HG03439 (cell line): Measurements from ENCODE around the gene TLE3.

Experiments
- ATAC-seq: cut with Tn5 transposase; IDR thresholded peaks from one replicate; pipeline ENCODE4 v1.9.1; 2021; ENCODE audit warnings: mild to moderate bottlenecking, moderate library complexity; ENCODE audit not compliant: unreplicated experiment

The TLE3 gene

GRCh38 chr15:70064441-70064840 is 33.3 kb downstream of the TLE3 start:
- ATAC-seq, result no peak

GRCh38 chr15:70063980-70064379 is 33.7 kb downstream of the TLE3 start:
- ATAC-seq, result no peak

DNA sequence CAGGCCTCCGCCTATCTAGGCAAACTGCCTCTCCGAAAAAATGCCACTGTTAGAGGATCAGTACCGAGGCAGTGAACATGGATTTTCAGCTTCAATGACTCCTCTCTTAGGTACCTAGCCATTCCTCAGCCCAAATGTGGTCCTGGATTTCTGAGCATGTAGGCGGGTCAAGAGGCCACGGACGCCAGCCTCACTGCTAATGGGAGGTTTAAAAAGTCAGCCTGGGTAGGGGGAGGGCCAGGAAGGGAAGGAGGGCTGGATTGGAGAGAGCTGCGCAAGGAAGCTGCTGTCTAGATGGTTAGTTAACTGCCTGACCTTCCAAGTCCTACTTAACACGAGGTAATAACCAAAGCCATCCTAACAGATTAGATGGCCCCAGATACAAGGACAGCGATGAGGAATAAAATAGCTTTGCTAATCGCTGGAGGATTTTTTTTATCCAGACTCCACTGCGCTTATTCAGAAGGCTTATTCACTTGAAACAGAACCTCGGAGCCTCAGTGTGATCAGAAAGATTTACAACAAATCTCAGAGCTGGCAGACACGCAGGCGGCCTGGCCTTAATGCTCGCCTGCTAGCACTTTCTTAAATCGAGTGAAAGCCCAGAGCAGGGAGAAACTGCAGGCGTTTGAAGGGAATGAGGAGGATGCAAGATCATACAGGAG is 34.3 kb downstream of the TLE3 start:
- no peak for ATAC-seq

GRCh38 chr15:70062321-70062956 is 35.3 kb downstream of the TLE3 start:
- no peak for ATAC-seq

DNA sequence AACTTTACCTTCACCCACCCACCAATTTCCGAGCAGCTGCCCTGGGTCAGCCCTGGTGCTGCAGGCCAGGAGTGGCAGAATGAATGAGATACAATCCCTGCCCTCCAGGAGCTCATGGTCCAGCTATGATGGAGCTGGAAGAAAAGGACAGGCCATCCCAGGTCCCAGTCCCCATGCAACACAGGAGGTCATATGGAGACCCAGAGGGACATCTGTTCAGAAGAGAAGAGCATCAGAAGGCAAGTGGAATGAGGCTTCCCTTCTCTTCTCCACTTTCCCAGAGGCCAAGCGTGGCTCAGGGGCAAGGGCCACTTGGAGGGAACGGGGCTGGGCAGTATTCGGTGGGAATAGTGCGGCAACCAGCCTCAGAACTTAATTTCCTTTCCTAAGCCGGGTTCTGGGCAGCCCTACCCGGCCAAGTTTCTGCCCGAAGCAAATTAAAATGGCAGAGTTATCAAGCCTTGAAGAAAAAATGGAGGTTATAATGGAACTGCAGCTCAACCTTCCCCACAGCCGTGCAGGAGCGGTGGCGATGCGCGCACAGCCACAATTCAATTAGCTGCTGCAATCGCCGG is 35.9 kb downstream of the TLE3 start:
- no peak for ATAC-seq

DNA sequence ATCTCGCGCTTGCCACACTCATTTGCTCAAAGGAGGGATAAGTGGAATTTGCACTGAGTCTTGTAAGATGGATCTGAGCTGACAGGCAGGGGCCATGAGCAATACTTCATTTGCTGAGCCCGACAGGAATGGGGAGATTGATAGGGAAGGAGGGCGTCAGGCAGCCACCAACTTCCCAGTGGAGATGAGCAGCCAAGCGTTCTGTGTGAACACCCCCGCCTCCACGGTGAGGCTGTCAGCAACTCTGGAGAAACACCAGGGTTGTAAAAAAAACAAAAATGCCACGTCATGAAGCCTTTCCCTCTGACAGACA is 36.8 kb downstream of the TLE3 start:
- no peak for ATAC-seq

DNA sequence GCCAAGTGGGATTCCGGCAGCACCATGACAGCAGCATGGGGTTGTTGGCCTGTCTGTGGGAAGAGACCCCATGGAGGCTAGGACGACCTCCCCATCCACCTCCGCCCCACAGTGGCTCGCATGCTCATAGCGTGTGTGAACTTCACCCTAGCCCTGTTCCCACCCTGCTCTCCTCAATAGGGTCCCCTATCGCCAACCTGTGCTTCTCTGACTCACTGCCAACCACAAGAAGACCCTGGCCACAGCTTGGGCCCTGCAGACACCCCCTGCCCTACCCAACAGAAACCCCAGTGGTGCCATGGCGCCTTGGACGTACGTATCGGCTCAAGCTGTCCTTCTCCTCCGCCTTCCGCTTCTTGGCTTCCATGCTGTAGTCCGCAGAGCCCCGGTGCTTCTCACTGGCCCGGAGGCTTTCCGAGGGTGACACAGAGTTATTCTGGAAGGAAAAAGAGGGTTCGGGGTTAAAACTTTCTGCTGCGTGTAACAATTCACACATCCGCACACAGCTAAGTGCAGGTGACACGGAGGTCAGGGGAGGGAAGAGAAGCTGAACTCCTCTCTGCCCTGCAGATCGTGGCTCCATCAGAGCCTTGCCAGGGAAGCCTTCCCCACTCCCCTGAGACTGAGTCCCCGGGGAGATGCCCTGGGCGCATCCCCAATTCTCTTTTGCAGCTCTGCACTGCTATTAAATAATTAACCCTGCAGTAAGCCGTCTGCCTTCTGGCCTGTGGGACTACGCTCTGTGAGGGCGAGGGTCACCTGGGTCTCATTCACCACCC is 37.3 kb downstream of the TLE3 start:
- no peak for ATAC-seq

DNA sequence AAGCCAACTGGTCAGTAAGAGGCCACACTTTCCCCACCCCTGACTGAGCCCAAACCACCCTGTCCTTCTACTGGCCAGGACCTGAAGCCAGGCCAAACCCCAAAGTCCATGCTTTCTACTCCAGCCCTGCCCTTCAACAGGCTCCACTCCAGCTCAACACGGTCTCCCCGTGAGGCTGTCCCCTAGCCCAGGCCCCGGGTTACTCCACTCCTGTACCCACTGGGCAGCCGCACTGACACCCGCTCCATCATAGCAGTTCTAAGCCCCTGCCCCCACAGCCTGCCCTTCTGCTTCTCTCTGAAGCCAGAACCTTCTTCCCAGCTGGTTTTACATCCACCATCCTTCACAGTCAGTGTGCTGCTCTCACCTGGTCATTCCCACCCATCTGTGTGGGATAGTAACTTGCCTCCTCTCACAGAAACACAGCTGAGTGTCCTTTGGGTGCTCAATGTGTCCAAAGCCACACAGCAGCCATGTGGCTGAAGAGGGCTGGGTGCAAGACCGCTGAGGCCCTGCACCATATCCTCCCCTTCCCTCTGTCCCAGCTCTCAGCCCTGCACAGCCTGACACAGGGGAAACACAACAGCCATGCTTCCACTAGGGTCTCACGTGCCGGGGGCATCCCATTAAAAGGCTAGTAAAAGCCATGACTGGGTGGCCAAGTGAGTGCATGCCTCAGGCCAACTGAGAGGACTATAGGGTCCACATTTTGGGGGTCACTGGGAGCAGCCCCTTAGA is 38.1 kb downstream of the TLE3 start:
- no peak for ATAC-seq

DNA sequence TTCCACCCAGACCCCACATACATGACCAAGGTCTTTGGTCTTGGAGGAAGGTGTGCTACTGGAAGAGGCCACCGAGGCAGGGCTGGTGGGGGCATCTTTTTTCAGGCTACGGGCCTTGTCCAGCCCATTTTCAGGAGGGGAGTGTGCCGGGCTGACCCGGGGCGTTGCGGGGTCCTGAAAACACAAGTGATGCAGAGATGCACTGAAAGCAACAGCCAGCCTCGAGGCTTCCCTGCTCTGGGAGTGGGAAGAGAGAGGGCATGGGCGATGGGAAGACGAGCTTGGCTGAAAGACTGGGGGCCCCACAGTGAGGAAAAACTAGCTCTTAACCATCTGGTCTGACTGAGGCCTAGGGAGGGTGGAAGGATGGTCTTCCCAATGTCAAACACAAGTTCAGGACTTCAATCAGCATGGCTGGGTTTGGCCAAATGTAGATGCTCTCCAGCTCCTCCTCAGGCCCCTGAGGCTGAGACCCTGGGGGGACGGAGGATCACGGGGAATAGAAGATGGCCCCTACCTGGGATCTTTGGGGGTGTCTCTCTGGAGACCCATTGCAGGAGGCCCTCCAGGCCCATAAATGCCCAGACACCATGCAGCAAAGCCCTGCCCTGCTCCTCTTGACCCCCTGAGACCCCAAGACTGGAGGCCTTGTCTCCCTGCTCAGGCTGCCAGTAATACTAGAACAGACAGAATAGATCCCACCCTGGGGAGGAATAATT is 38.9 kb downstream of the TLE3 start:
- ATAC-seq, result no peak

DNA sequence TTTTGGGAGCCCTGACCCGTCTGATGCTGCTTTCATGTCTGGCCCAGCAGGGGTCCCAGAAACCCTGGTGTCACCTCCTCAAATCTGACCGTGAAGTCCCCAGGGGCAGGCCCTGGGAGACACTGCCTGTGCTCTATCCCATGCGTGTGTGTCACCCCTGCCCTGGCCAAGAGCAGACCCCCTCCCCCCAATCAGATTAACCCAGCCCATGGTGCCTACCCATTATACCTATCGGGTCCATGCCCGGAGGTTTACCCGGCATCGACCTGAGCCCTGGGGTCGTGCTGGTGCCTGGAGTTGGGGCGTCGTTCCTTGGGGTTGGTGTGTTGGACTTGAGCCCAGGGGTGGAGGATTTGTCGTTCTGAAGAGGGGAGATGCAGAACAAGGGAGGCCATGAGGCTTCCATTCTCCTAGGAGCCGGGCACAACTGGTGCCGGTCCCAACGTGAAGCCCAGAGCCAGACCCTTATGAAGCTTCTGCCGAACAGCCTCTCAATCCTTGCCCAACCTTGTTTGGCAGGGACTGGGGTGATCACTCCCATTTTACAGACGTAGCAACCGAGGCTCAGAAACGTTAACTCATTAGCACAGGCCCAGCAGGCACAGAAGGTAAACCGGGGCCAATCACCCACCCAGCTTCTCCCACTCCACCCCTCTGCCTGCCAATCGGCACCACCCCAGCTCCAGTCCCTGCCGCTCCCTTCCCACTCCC is 39.6 kb downstream of the TLE3 start:
- no peak for ATAC-seq

DNA sequence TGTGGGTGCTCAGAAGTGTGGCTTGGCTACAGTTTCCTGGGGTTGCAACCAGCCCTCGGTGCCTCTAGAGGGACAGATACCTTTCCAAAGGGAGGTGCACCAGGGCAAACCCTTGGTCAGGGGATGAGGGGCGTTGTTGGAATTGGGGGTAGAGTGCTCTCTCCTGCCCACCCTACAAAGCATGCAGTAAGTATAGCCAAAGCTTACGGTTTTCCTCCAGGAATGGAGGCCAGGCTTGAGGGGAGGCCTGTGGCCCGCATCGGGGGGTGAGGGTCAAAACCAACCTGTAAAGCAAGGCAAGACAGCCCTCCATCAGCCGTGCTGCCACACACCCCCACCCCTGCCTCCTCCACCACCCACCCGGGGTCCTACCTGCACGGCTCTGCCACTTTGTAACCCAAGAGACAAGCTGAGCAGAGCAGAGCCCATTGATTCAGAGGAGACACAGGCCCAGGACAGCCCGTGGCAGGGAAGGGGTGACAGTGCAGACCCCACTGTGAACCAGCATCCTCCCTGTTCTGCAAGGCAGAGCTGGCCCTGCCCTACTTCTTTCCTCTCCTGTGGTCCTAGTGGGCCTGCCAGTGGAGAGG is 41.5 kb downstream of the TLE3 start:
- no peak for ATAC-seq

DNA sequence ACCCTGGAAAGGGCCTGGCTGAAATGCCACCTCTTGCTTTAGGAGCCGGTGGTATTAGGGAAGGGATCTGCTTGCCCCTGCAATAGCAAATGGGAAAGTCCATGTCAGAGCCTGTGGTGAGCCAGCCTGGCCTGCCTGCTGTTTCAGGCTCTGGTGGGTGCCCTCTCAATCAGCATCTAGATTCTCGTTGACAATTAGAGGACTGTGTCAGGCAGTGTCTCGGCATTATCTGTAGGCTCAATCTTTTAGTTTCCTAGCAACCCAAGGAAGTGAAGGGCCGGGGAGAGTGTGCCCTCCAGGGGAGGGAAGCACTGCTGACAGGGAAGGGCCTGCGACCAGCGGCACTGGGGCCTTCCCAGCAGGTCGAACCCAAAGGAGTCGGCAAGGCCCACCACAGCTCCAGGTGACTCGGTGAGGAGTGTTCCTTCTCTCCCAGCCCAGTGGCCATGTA is 42.1 kb downstream of the TLE3 start:
- no peak for ATAC-seq

DNA sequence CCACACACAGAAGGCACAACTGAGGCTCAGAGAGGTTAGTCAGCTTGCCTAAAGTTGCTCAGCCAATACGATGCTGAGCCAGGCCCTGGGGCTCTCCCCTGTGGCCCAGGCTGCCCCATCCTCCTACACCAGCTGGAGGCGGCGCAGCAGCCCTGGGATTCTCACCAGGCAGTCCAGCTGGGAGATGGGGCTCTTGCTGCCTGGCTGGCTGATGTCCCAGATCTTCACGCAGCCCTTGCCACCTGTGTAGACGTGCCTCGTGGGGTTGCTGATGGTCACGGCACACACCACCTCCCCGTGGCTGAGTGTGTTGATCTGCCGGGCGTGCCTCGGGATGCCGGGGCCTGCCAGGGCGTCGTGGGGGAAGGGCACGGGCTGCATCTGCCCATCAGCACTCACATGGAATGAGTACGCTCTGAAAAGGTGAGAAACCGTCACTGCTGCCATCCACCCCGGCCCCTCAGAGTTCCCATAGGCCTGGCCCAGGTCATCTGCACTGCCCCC is 42.8 kb downstream of the TLE3 start:
- no peak for ATAC-seq

GRCh38 chr15:70054366-70054765 is 43.4 kb downstream of the TLE3 start:
- ATAC-seq, result no peak

- no peak for ATAC-seq
Measured at GRCh38 chr15:70053716-70054229, 43.9 kb downstream of the TLE3 start.

GRCh38 chr15:70053001-70053715 is 44.6 kb downstream of the TLE3 start:
- ATAC-seq, result no peak

DNA sequence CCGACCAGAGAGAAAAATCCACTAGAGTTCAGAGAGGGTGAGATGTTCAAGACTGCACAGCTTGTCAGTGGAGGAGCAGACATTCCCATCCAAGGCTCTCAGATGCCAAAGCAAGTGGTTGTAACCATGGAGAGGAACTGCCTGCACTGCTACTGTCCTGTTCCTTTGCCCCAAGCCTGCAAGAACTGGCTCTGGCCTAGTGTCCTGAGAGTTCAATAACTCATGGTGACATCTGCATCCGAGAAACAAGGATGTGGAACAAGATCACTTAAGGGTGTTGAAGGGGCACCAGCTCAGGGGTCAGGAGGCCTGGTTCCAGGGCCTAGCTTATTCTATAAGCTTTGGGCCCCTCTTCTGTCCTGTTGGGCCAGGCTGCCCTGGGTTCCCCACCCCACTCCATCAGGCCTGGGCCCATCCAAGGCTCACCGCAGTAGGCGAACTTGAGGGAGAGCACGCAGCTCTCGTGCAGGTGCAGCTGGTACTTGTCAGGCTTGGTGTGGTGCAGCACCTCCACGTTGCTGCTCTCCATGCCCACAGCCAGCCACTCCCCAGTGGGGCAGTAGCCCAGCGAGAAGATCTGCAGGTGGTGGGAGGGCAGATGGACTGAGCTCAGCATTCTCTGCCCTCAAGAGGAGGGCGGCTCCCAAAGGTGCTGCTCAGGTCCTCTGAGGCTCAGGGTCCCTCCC is 45.6 kb downstream of the TLE3 start:
- no peak for ATAC-seq

- no peak for ATAC-seq
Measured at GRCh38 chr15:70050970-70051369, 46.7 kb downstream of the TLE3 start.
